Transverse colon (tissue), 4 donors: Measurements from ENCODE around the gene MYBPC2.

Experiments used
- CTCF ChIP-seq, 5 experiments: fragments of 200-600 bp in 3 of 5; fragments of 450-650 bp in 2 of 5; sonication (generic) in 3 of 5; IDR thresholded peaks; 1 replicate in 2 of 5; 2 replicates in 3 of 5; pipeline ENCODE4 v1.5.1; 2016 to 2017; ENCODE audit warnings: antibody characterized with exemption in 5 of 5, inconsistent platforms in 3 of 5, mild to moderate bottlenecking in 2 of 5, moderate library complexity in 1 of 5
- EP300 ChIP-seq: sonication (generic); formaldehyde crosslinking; IDR thresholded peaks from one replicate; pipeline ENCODE4 v1.6.1; 2017; ENCODE audit warnings: antibody characterized with exemption, low read depth
- POLR2A ChIP-seq: fragments of 450-650 bp; IDR thresholded peaks from one replicate; pipeline ENCODE4 v1.6.1; 2016; ENCODE audit warnings: antibody characterized with exemption, mild to moderate bottlenecking, moderate library complexity
- POLR2AphosphoS5 ChIP-seq, 3 donors: sonication (generic); formaldehyde crosslinking; IDR thresholded peaks; one replicate each; pipeline ENCODE4 v1.6.1; 2016; ENCODE audit warnings: antibody characterized with exemption in 3 of 3

- TF ChIP-seq EP300 (no peak), CTCF (IDR thresholded peaks at IDR 0.05) (no peak), POLR2A (no peak), POLR2AphosphoS5 (IDR thresholded peaks at IDR 0.05) (no peak)
Measured at GRCh38 chr19:50465986-50466705, 33.5 kb downstream of the MYBPC2 start.
